GM18508 (cell line): Measurements from ENCODE around the gene OLFM1.

Experiments used
- ATAC-seq: cut with Tn5 transposase; IDR thresholded peaks from one replicate; pipeline ENCODE4 v1.9.1; 2021; ENCODE audit warnings: moderate number of reproducible peaks; ENCODE audit not compliant: insufficient read depth, unreplicated experiment

OLFM1 gene

DNA sequence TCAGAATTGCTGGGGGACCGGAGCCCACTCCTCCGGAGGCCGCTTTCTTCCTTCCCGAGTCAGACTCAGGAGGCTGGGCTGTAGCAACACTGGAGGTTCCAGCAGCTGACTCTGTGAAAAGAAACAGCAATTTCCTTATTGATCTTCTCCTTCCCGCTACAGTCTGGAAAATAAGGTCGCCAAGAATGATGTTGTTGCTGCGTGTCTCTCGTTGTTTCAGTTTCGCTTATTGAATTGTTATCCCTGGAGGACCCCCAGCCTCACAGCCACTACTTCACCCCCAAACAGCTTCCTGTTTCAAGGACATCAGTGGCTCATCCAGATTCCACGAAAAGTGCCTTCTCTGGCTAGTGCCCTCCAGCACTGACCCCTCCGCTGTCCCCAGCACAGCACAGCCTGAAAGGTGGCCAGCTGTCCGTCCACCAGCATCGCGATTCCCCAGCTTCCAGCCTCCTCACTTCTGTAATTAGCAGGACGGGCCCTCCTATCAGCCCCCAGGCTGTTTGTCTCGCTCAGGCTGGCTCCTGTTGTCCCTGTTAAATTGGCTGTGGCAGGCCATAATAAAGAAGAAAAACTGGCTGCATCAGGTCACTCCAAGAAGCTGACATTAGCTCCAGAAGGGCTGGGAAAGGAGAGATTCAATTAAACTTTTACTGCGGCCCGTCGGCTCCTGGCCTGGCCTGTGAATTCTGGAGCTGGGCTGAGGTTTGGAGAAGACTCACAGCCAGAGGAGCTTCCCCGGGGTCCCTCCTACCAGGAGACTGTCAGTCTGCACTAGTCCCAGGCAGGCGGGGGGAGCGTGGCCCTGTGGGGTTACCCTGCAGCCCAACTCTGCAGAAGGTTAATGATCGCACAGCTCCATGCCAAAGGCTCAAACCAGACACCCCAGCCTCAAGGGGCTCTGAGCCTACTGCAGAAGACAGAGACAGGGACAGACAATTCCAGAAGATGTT, 40.5 kb downstream of the OLFM1 start:
- ATAC-seq = no peak

DNA sequence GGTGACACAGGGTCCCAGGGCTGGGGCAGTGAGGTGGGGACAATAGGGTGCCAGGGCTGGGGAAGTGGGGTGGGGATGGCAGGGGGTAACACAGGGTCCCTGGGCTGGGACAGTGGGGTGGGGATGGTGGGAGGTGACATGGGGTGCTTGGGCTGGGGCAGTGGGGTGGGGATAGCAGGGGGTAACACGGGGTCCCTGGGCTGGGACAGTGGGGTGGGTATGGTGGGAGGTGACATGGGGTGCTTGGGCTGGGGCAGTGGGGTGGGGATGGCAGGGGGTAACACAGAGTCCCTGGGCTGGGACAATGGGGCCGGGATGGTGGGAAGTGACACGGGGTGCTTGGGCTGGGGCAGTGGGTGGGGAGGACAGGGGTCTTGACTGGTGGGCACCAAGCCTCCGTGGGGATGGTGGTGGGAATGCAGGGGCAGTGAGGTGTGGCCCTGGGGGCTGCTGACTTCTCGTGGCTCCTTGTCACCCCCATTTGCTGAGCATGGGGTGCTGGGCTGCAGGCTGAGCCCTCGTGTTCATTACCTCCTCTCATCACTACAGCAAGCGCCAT, 41.7 kb downstream of the OLFM1 start:
- ATAC-seq = no peak

DNA sequence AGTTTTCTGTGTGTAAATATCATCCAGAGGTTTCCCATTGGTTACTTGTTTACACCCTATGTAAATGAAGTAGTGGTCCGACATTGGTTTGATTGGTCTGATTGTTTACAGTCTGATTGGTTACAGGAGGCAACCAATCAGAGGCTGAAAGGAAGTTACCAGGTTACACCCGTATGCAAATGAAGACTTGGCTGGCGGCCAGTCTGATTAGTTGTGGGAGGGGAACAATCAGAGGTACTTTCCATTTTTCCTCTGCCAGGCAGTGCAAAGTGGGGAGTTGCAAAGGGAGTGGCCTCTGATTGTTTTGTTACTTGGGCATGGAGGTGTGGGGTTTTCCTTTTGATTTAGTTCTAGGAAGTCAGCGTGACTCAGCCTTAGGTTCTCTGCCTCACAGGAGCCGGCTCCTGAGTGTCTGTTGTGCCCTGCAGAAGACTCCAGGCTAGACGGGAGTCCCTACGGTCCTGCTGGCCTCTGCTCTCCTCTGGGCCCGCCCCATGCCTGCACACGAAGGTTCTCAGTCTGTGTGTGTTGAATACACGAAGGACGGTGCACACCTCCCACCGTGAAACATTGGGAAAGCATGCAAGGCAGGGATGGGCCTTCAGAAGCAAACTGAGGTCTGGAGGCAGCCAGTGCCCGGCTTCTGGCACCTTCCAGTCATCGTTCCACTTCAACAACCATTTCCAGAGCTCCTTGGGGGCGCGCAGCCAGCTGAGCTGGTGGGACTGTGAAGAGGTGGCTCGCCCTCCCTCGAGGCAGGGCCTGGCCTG, 42.9 kb downstream of the OLFM1 start:
- no peak for ATAC-seq

DNA sequence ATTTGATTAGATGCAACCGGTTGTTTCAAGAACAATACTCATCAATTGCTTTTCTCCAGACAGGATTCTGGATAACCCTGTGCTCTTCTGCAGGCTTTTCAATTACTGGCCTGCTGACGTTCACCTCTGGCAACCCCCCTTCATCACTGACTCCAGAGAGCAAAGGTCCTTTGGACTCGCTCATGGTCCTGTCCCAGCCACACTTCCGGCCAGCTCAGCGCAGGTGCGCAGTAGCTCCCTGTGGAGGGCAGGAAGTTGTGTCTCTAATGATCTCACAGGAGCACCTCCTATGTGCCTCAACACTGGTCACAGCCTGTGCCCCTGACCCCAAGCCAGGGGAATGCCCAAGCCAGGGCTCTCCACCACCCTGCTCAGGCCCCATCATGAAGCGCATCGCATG, 44.0 kb downstream of the OLFM1 start:
- no peak for ATAC-seq

- no peak for ATAC-seq
Measured at GRCh38 chr9:135132008-135132407, 44.5 kb downstream of the OLFM1 start.

DNA sequence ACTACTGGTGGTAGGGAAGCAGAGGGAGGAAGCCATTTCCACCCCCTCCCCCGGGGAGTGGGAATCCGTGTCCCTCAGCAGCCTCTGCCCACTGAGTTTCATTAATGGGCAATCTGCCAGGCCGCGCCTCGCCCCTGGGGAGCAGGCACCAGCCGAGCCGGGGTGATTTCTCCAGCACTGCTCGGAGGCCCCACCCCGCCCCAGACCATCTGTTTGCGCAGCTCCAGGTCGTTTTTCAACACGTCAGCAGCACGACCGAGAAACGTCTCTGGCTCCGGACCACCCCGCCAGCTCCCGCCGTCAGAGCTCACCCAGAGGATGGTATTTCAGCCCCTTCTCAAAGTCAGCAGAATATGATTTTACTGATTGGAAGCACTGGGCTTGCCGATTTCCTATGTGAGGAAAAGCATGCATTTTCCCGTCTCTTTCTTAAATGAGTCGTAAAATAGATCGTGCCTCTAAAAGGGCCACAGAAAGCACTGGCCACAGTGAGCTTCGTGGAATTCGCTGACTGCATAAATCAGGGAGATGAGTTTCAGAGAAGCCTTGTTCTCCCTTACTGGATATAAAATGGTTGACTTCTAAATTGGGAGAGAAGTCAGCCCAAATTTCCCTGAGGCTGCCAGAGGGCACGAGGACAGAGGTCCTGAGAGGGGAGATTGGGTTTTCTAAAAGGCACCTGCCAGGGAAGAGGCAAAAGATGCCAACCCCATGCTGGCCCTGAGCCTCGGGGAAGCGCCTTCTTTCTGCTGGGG, 47.0 kb downstream of the OLFM1 start:
- ATAC-seq = no peak

- no peak for ATAC-seq
Measured at GRCh38 chr9:135135171-135135928, 47.9 kb downstream of the OLFM1 start.

DNA sequence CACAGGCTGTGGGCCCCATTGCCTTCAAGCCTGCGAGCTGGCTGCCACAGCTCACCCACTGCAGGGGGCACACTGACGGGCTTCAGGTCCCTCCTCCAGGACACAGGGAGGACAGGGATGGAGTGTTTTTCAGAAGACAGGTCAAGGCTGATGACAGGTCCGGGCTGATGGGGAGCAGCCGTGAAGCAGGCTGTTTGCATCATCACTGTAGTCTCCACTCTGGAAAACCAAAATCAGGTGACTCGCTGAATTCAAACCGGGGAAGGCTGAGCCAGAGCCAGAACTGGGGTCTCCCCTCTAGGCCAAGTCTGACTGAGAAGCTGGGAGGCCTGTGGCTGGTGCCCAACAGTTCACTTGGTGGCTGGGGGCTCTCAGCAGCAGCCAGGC, 48.5 kb downstream of the OLFM1 start:
- ATAC-seq = no peak

DNA sequence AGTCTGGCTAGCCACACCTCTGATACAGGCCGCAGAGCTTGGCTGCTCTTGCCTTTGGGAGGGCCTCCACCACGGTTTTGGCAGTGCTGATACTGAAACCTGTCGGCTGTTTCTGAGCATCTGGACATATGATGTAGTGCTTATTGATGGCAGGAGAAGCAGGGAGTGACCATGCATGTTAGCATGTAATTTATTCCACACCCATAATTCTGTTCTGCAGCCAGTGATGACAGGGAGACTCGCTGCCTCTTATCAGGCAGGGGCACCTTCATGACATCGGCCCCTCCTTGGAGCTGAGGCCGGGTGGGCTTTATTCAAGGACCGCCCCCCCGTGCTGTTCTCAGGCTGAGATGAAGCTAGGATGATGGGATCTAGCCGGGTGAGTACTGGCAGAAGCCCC, 49.0 kb downstream of the OLFM1 start:
- ATAC-seq = no peak

- ATAC-seq = no peak
Measured at GRCh38 chr9:135136991-135137832, 49.7 kb downstream of the OLFM1 start.

DNA sequence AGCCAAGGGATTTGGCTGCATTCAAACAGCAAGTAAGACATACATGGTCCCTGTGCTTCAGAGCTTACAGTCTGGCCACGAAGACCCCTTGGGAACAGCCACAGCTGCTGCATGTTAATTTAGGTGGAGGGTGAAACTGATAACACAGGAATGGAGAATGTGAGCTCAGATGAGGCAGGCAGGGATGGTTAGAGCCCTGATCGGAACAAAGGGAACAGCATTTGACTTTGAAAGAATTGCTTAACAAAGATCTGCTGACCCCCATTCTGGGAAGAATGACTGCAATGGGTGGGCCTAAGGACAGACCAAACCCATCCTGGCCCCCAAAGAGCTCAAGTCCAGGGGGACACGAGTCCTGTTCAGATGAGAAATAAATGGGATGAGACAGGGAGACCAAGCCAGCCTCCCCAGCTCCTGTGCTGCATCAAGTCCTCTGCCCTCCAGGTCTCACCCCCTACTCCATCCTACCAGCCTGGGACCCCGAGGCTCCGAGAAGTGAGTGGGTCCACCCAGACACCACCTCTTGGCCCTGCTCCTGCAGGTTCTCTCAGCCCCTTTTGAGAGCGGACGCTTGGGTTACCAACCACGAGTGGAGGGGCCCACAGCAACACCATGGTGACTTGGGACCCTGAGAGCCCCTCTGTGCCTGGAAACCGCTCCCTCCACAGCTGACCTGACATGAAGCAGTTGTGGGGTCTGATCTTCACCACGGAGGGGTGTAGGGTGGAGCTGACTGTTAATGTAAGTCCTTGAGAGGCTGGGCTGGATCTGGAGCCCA, 50.8 kb downstream of the OLFM1 start:
- no peak for ATAC-seq

DNA sequence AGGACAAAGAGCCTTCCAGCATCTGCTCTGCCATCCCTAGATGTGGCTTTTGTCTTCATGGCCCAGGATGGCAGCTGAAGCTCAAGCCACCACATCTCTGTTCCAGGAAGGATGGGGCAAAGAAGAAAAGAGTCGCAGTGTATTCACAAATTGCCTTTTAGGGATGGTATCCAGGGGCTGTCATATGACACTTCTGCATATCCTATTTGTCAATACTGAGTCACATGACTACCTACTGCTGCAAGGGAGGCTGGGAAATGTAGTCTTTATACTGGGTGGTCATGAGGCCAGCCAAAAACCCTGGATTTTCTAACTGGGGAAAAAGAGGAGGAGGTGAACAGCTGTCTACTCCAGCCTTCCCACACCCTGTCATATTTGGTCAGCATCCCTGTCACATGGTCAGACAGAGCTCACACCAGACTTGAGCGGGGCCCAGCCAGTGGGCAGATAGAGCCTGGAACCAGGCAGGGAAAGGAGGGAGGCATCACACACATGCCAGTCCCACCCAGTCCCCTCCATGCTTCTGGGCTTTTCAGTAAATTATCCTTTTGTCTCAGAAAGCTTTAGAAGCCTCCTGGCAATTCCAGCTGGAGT, 52.0 kb downstream of the OLFM1 start:
- no peak for ATAC-seq

DNA sequence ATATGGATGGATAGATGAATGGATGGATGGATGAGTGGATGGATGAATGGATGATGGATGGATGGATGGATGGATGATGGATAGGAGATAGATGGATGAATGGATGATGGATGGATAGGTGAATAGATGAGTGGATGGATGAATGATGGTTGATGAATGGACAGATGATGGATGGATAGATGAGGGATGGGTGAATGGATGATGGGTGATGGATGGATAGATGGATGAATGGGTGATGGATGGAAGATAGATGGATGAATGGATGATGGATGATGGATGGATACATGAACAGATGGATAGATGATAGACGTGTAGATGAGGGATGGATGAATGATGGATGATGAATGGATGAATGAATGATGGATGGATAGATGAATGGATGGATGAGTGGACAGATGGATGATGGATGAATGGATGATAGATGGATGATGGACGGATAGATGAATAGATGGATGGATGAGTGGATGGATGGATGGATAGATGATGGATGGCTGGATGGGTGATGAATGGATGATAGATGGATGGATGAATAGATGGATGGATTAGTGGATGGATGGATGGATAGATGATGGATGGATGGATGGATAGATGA, 53.8 kb downstream of the OLFM1 start:
- no peak for ATAC-seq

- ATAC-seq = no peak
Measured at GRCh38 chr9:135144581-135145170, 57.2 kb downstream of the OLFM1 start.

GRCh38 chr9:135145312-135145711, 57.8 kb downstream of the OLFM1 start:
- ATAC-seq = no peak

DNA sequence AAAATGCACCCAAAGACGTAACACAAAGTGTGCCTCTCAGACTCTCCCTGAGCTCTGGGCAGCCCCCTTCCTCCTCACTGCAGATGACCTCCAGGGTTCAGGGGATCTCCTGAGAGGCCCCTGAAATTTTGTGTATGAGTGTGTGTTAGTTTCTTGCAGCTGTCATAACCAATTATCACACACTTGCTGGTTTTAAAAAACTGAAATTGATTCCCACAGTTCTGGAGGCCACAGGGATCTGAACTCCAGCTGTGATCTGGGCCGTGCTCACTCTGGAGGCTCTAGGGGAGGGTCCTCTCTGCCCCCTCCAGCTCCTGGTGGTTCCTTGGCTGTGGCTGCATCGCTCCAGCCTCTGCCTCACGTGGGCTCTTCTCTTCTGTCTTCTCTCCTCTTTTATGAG, 58.8 kb downstream of the OLFM1 start:
- no peak for ATAC-seq
